ENCODE results near the gene SETDB1.
"Not testable (repeated sequence)": the region's sequence is repeated elsewhere in the genome, so short reads cannot be mapped to it uniquely, and the experiment has no call there.

The SETDB1 gene

GRCh38 chr1:150890033-150890416 is 36.1 kb upstream of the SETDB1 start:
- Histone ChIP-seq H3K4me3 (ENCODE audit: low read depth, low read length) (no peak overlapping the region), H3K36me3 (replicated peaks) (no peaks in the 10 kb centered on the region), H3K27me3 (replicated peaks) (no peaks in the 10 kb centered on the region), H3K27ac (no peak overlapping the region)
- no peak for DNase-seq
- in situ Hi-C loops (cut with HindIII; ENCODE audit: low pct_ligation_motif_present, low sequenced_read_pairs) = no loop called here
- no peak for TF ChIP-seq CTCF (IDR thresholded peaks at IDR 0.05; ENCODE audit: low read depth, low read length, missing control alignments)

- Histone ChIP-seq H3K27ac (no peak overlapping the region), H3K27me3 (replicated peaks) (no peaks in the 10 kb centered on the region), H3K36me3 (replicated peaks) (no peaks in the 10 kb centered on the region), H3K4me3 (ENCODE audit: low read depth, low read length) (no peak overlapping the region)
- TF ChIP-seq CTCF (IDR thresholded peaks at IDR 0.05; ENCODE audit: low read depth, low read length, missing control alignments) = no peak
- in situ Hi-C loops (cut with HindIII; ENCODE audit: low pct_ligation_motif_present, low sequenced_read_pairs) = no loop called here
- no peak for DNase-seq
Observed at GRCh38 chr1:150893336-150893913, 32.7 kb upstream of the SETDB1 start.

GRCh38 chr1:150895618-150896017 is 30.5 kb upstream of the SETDB1 start:
- TF ChIP-seq CTCF (IDR thresholded peaks at IDR 0.05; ENCODE audit: low read depth, low read length, missing control alignments) = no peak

GRCh38 chr1:150899795-150900194 is 26.4 kb upstream of the SETDB1 start:
- H3K27me3 ChIP-seq (replicated peaks); DNase-seq; in situ Hi-C loops (cut with HindIII; ENCODE audit: low pct_ligation_motif_present, low sequenced_read_pairs): not testable (repeated sequence)

More at GRCh38 chr1:150895618-150896017, 30.5 kb upstream of the SETDB1 start:
- no peaks in the 10 kb centered on the region for H3K27me3 ChIP-seq (replicated peaks)
- no peak overlapping the region for H3K27ac ChIP-seq
- no peaks in the 10 kb centered on the region for H3K36me3 ChIP-seq (replicated peaks)
- no peak overlapping the region for H3K4me3 ChIP-seq (ENCODE audit: low read depth, low read length)
- DNase-seq = peak; percentile 37
- in situ Hi-C loops (cut with HindIII; ENCODE audit: low pct_ligation_motif_present, low sequenced_read_pairs) = no loop called here

GRCh38 chr1:150902346-150902745 is 23.8 kb upstream of the SETDB1 start:
- Histone ChIP-seq H3K36me3 (replicated peaks) (no peaks in the 10 kb centered on the region), H3K4me3 (ENCODE audit: low read depth, low read length) (no peak overlapping the region), H3K27me3 (replicated peaks) (no peaks in the 10 kb centered on the region), H3K27ac (no peak overlapping the region)
- no peak for TF ChIP-seq CTCF (IDR thresholded peaks at IDR 0.05; ENCODE audit: low read depth, low read length, missing control alignments)
- in situ Hi-C loops (cut with HindIII; ENCODE audit: low pct_ligation_motif_present, low sequenced_read_pairs) = no loop called here
- no peak for DNase-seq

More at GRCh38 chr1:150899795-150900194, 26.4 kb upstream of the SETDB1 start:
- H3K36me3 ChIP-seq (replicated peaks); H3K27ac ChIP-seq; H3K4me3 ChIP-seq (ENCODE audit: low read depth, low read length): not testable (repeated sequence)

GRCh38 chr1:150902751-150903150 is 23.4 kb upstream of the SETDB1 start:
- no peaks in the 10 kb centered on the region for H3K27me3 ChIP-seq (replicated peaks)
- H3K36me3 ChIP-seq (replicated peaks) = no peaks in the 10 kb centered on the region
- H3K27ac ChIP-seq = no peak overlapping the region
- no peak for DNase-seq
- in situ Hi-C loops (cut with HindIII; ENCODE audit: low pct_ligation_motif_present, low sequenced_read_pairs) = no loop called here
- TF ChIP-seq CTCF (IDR thresholded peaks at IDR 0.05; ENCODE audit: low read depth, low read length, missing control alignments) = no peak
- no peak overlapping the region for H3K4me3 ChIP-seq (ENCODE audit: low read depth, low read length)
